HepG2 (cell line): ENCODE results near the gene FLG2. TPM values are rescaled to one million over a fixed set of nuclear protein-coding genes. Genes with fewer than 3 reads are reported as not detected.

Experiments
- ATAC-seq: fragments of 200-7000 bp; cut with Tn5 transposase; 3 replicates; pipeline ENCODE4 v1.9.1; 2020; ENCODE audit warnings: mild to moderate bottlenecking, moderate library complexity
- BruUV-seq: library from RNA; stranded (reverse); fragments of 400-500 nt; replicated peaks from 2 replicates; lab custom pipeline; 2021; lab: Mats Ljungman, UMichigan
- CTCF ChIA-PET: fragments of 300-600 bp; formaldehyde crosslinking; extraction: SDS; loops from one replicate; lab custom pipeline; 2021; ENCODE audit warnings: low total read pairs, inconsistent platforms, low intra/inter-chr PET ratio; lab: Yijun Ruan, JAX
- POLR2A ChIA-PET: fragments of 350-600 bp; sonication (Branson Sonifier 250); formaldehyde crosslinking; loops from one replicate; lab custom pipeline; 2020; ENCODE audit warnings: antibody characterized with exemption, inconsistent platforms; lab: Yijun Ruan, JAX
- DNase-seq: peaks from one replicate; pipeline ENCODE4 v3.0.0-alpha.2; 2015; ENCODE audit warnings: low spot score
- FAIRE-seq: peaks from 3 replicates; lab custom pipeline; 2011; peaks lifted over from hg19 to GRCh38; lab: Jason Lieb, UNC
- H2AFZ ChIP-seq: one replicate; pipeline ENCODE4 v1.6.1; 2011; ENCODE audit warnings: low read length, inconsistent platforms
- H3K27ac ChIP-seq: fragments of 300-600 bp; 3 replicates; pipeline ENCODE4 v1.8.0; 2011; ENCODE audit warnings: mixed run types, mild to moderate bottlenecking, mixed read lengths, low read length, inconsistent platforms; ENCODE audit not compliant: insufficient read depth; ENCODE audit errors: extremely low read length
- H3K27me3 ChIP-seq, 2 experiments: fragments of 200-600 bp in 1 of 2; 2 replicates in 1 of 2; 3 replicates in 1 of 2; pipeline versions ENCODE4 v1.6.0 to v1.8.0; 2011; ENCODE audit warnings: low read length in 2 of 2, mild to moderate bottlenecking in 2 of 2, moderate library complexity in 2 of 2, inconsistent platforms in 1 of 2; ENCODE audit not compliant: insufficient read depth in 2 of 2, control insufficient read depth in 1 of 2
- H3K36me3 ChIP-seq, 2 experiments: fragments of 200-600 bp in 1 of 2; replicated peaks in 1 of 2; 2 replicates in 1 of 2; 3 replicates in 1 of 2; pipeline versions ENCODE4 v1.5.1 to v1.8.0; 2011; ENCODE audit warnings: low read length in 2 of 2, inconsistent platforms in 1 of 2; ENCODE audit not compliant: insufficient read depth in 2 of 2, control insufficient read depth in 1 of 2
- H3K4me1 ChIP-seq: 2 replicates; pipeline ENCODE4 v1.5.1; 2012; ENCODE audit warnings: low read length, inconsistent platforms; ENCODE audit not compliant: insufficient read depth
- H3K4me2 ChIP-seq: 2 replicates; pipeline ENCODE4 v1.6.0; 2011; ENCODE audit warnings: low read depth, low read length, inconsistent platforms
- H3K4me3 ChIP-seq, 3 experiments: fragments of 200-600 bp in 1 of 3; sonication (generic), shearing (Covaris generic) in 1 of 3; replicated peaks in 1 of 3; 2 replicates each; pipeline ENCODE4 v1.5.1; 2011 to 2016; ENCODE audit warnings: low read length in 3 of 3, inconsistent platforms in 2 of 3, low read depth in 2 of 3, mild to moderate bottlenecking in 2 of 3, control low read depth in 1 of 3, mixed read lengths in 1 of 3; ENCODE audit not compliant: insufficient read depth in 1 of 3
- H3K79me2 ChIP-seq: one replicate; pipeline ENCODE4 v1.6.1; 2011; ENCODE audit warnings: low read length, inconsistent platforms; ENCODE audit not compliant: insufficient read depth
- H3K9ac ChIP-seq: 2 replicates; pipeline ENCODE4 v1.6.0; 2011; ENCODE audit warnings: mild to moderate bottlenecking, low read depth, low read length, inconsistent platforms; ENCODE audit not compliant: insufficient read depth
- H3K9me3 ChIP-seq: 2 replicates; pipeline ENCODE4 v1.5.1; 2012; ENCODE audit warnings: mild to moderate bottlenecking, low read length
- H4K20me1 ChIP-seq: 2 replicates; pipeline ENCODE4 v1.6.0; 2011; ENCODE audit warnings: inconsistent platforms, mild to moderate bottlenecking, low read length, moderate library complexity; ENCODE audit not compliant: insufficient read depth
- AKNA ChIP-seq: sonication (generic); formaldehyde crosslinking; IDR thresholded peaks from 2 replicates; pipeline ENCODE4 v1.4.0; 2020; ENCODE audit warnings: missing genetic modification reagents, borderline replicate concordance
- ATAD3A ChIP-seq: sonication (generic); formaldehyde crosslinking; IDR thresholded peaks from 2 replicates; pipeline ENCODE4 v1.4.0; 2020; ENCODE audit warnings: missing genetic modification reagents
- ATF7-NPFF ChIP-seq: sonication (generic); formaldehyde crosslinking; IDR thresholded peaks from 2 replicates; pipeline ENCODE4 v1.8.1; 2023; ENCODE audit warnings: mild to moderate bottlenecking, low read depth, missing genetic modification reagents, moderate library complexity
- CEBPB ChIP-seq: IDR thresholded peaks from 2 replicates; pipeline ENCODE4 v1.6.1; 2011; ENCODE audit warnings: low read depth, low read length, improper control_type of control experiment, borderline replicate concordance
- NPAS2 ChIP-seq: sonication (generic); formaldehyde crosslinking; IDR thresholded peaks from 2 replicates; pipeline ENCODE4 v1.8.0; 2022; ENCODE audit warnings: mild to moderate bottlenecking, missing genetic modification reagents, borderline replicate concordance
- RFX5 ChIP-seq: IDR thresholded peaks from 2 replicates; pipeline ENCODE4 v1.6.1; 2011; ENCODE audit warnings: low read depth, low read length, improper control_type of control experiment
- SNAPC2 ChIP-seq: sonication (generic); formaldehyde crosslinking; IDR thresholded peaks from 2 replicates; pipeline ENCODE4 v1.8.1; 2022; ENCODE audit warnings: mild to moderate bottlenecking, missing genetic modification reagents
- SOX5 ChIP-seq: IDR thresholded peaks from 2 replicates; pipeline ENCODE4 v1.6.1; 2016; ENCODE audit warnings: borderline replicate concordance
- ZNF17 ChIP-seq: sonication (generic); formaldehyde crosslinking; IDR thresholded peaks from 2 replicates; pipeline ENCODE4 v1.5.0; 2020; ENCODE audit warnings: mild to moderate bottlenecking, missing genetic modification reagents
- ZNF577 ChIP-seq: sonication (generic); formaldehyde crosslinking; IDR thresholded peaks from 2 replicates; pipeline ENCODE4 v1.4.0; 2020; ENCODE audit warnings: mild to moderate bottlenecking, low read depth, missing genetic modification reagents, borderline replicate concordance
- WGBS: methylation state at CpG from one replicate; pipeline ENCODE4 v1.1.6; 2017; ENCODE audit warnings: low lambda C conversion rate; 5-methylcytosine and 5-hydroxymethylcytosine counted together
- in situ Hi-C: cut with HindIII; loops from 2 replicates; pipeline ENCODE4 v1.10.0; 2017; ENCODE audit warnings: low pct_unique_long_range_greater_than_20kb; ENCODE audit not compliant: extremely low pct_ligation_motif_present
- intact Hi-C: fragments of 100-400 bp; cut with micrococcal nuclease; formaldehyde crosslinking; loops from one replicate; pipeline ENCODE4 v1.10.0; 2022; ENCODE audit not compliant: unreplicated experiment
- polyA plus RNA-seq, 8 experiments: library from polyadenylated mRNA; depleted of rRNA in 3 of 8; stranded (reverse) in 7 of 8; unstranded in 1 of 8; fragments of >200 nt; fragmentation: Illumina TruSeq in 4 of 8; extraction: Trizol in 4 of 8; gene quantifications; 2 replicates each; pipeline versions ENCODE4 v1.2.1 to v1.2.3, GENCODE V29; 2011 to 2016; ENCODE audit warnings: low read depth in 4 of 8, missing spikeins in 1 of 8, mixed read lengths in 1 of 8; ENCODE audit not compliant: insufficient read depth in 1 of 8
- total RNA-seq, 5 experiments: library from RNA; depleted of rRNA; stranded (reverse); fragments of >200 nt; fragmentation: Illumina TruSeq; extraction: Trizol; gene quantifications; 2 replicates each; pipeline ENCODE4 v1.2.3, GENCODE V29; 2016; ENCODE audit warnings: low read depth in 1 of 5

FLG2 gene
- total and polyA plus RNA-seq, 2 of the 13 experiments (the other 11 are each of a cell fraction or from before 2014, with no cell fraction given), result not detected

GRCh38 chr1:152313970-152314369 is 45.8 kb downstream of the FLG2 start:
- H2AFZ ChIP-seq, result no peak overlapping the region
- peaks cover 21% of the 10 kb centered on the region for H3K9me3 ChIP-seq
- CTCF ChIA-PET, result no interaction called here
- in situ Hi-C loops, result no loop called here
- ATAC-seq (no peak), FAIRE-seq (no peak), DNase-seq (no peak)
- intact Hi-C loops, result no loop called here
- no peak overlapping the region for H3K4me3 ChIP-seq
- H3K27me3 ChIP-seq, result no peaks in the 10 kb centered on the region
- H3K27ac ChIP-seq, result no peak overlapping the region
- no peaks in the 10 kb centered on the region for H3K36me3 ChIP-seq
- TF ChIP-seq ATAD3A (CRISPR knock-in tag), result no peak
- TF ChIP-seq ATF7-NPFF (CRISPR knock-in tag), result no peak
- TF ChIP-seq SOX5 (CRISPR knock-in tag), result no peak
- TF ChIP-seq CEBPB, result 0 out of 2 replicates have a peak, but pooled peaks have one; percentile 53
- POLR2A ChIA-PET, result no interaction called here
- no peaks in the 10 kb centered on the region for H4K20me1 ChIP-seq
- H3K4me1 ChIP-seq, result no peaks in the 10 kb centered on the region
- no TSS peak for BruUV-seq
- no peak overlapping the region for H3K4me2 ChIP-seq
- no peaks in the 10 kb centered on the region for H3K79me2 ChIP-seq
- H3K9ac ChIP-seq, result no peak overlapping the region
- 46% methylated on average over 1 of the region's 1 CpG for WGBS

- Histone ChIP-seq H4K20me1 (no peaks in the 10 kb centered on the region), H2AFZ (no peak overlapping the region), H3K36me3 (no peaks in the 10 kb centered on the region), H3K27me3 (no peaks in the 10 kb centered on the region), H3K4me2 (no peak overlapping the region), H3K4me1 (no peaks in the 10 kb centered on the region), H3K79me2 (no peaks in the 10 kb centered on the region), H3K9ac (no peak overlapping the region), H3K9me3 (peaks cover 21% of the 10 kb centered on the region), H3K27ac (no peak overlapping the region), H3K4me3 (no peak overlapping the region)
- POLR2A ChIA-PET, result no interaction called here
- no peak for ATAC-seq
- BruUV-seq, result no TSS peak
- intact Hi-C loops (no loop called here), in situ Hi-C loops (no loop called here)
- CTCF ChIA-PET, result no interaction called here
- FAIRE-seq, result no peak
- WGBS, result 42% methylated on average over 7 of the region's 21 CpGs
- no peak for DNase-seq
- TF ChIP-seq NPAS2, result no peak
- no peak for TF ChIP-seq SNAPC2 (CRISPR knock-in tag)
- no peak for TF ChIP-seq ZNF17 (CRISPR knock-in tag)
- no peak for TF ChIP-seq AKNA (CRISPR knock-in tag)
- TF ChIP-seq RFX5, result no peak
- no peak for TF ChIP-seq ZNF577 (CRISPR knock-in tag)
These were observed 46.4 kb downstream of the FLG2 start for GRCh38 chr1:152313319-152313801.
